KG1 (cell line): ENCODE measurements around the gene CHD1.

Experiments
- DNase-seq: peaks from one replicate; lab custom pipeline; 2025; lab: John Stamatoyannopoulos, UW

The CHD1 gene

DNA sequence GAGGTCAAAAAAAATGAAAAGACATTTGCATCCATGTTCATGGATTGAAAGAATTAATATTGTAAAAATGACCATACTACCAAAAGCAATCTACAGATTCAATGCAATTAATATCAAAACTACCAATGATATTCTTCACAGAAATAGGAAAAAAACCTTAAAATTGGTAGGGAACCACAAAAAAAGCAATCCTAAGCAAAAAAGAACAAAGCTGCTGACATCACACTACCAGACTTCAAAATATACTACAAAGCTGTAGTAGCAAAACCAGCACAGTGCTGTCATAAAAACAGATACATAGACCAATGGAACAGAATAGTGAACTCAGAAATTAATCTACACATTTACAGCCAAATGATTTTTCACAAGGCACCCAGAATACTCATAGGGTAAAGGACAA, 121.0 kb downstream of the CHD1 start:
- DNase-seq: no peak

DNA sequence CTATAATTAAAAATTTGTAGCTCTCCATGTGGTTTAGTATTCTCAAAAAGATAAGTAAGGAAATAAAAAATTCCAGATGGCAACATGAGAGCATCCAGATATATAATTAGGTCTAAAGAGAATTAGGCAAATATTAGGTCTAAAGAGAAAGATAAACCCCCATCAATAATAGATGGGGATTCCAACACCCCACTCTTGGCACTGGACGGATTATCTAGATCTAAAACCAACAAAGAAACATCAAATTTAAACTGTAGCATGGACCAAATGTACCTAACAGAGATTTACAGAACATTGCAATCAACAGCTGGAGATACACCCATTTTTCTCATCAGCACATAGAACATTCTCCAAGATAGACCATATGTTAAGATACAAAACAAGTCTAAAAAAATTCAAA, 123.7 kb downstream of the CHD1 start:
- no peak for DNase-seq

DNA sequence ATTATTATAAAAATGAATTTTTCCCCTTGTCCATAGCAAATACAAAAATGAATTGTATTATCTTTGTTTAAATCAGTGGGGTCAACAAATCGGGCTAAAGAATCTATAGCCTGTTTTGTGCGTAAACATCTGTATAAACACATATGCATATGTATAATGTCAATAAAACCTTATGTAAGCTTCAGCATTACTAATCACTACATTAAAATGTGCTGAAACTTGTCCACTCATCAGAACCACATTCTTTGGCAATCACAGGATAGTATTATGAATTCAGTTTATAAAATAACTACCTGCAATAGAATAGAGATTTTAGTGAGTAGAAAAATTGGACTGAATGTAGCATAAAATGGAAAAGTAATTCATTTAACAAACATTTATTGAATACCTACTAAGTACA, 124.7 kb downstream of the CHD1 start:
- DNase-seq: no peak
